Sigmoid colon (tissue), 7 donors: ENCODE results near the gene ZBTB3. TPM values are rescaled to one million over a fixed set of nuclear protein-coding genes. Genes with fewer than 3 reads are reported as not detected.

Experiments used
- DNase-seq: peaks from one replicate; pipeline ENCODE4 v3.0.0-alpha.2; 2019
- H3K27ac ChIP-seq, 4 donors: fragments of 200-600 bp; sonication (generic); one replicate each; pipeline ENCODE4 v1.5.1; 2016 to 2019; ENCODE audit warnings: mild to moderate bottlenecking in 1 of 4
- H3K27me3 ChIP-seq, 3 donors: fragments of 200-600 bp; sonication (generic); one replicate each; pipeline ENCODE4 v1.5.1; 2019; ENCODE audit warnings: mild to moderate bottlenecking in 1 of 3
- H3K36me3 ChIP-seq, 4 donors: fragments of 200-600 bp; sonication (generic); one replicate each; pipeline ENCODE4 v1.5.1; 2016 to 2019
- H3K4me1 ChIP-seq, 4 donors: fragments of 200-600 bp; sonication (generic); one replicate each; pipeline ENCODE4 v1.5.1; 2017 to 2019
- H3K4me3 ChIP-seq, 4 donors: fragments of 200-600 bp; sonication (generic); one replicate each; pipeline ENCODE4 v1.5.1; 2017 to 2019; ENCODE audit warnings: mild to moderate bottlenecking in 2 of 4, moderate library complexity in 1 of 4
- H3K9me3 ChIP-seq, 4 donors: fragments of 200-600 bp in 3 of 4; sonication (generic) in 3 of 4; one replicate each; pipeline versions ENCODE4 v1.5.1 to v1.6.1; 2013 to 2019
- CTCF ChIP-seq, 4 experiments: fragments of 450-650 bp in 3 of 4; fragments of 200-600 bp in 1 of 4; IDR thresholded peaks; one replicate each; pipeline ENCODE4 v1.5.1; 2016 to 2019; ENCODE audit warnings: antibody characterized with exemption in 4 of 4, mild to moderate bottlenecking in 3 of 4, moderate library complexity in 2 of 4
- EP300 ChIP-seq, 4 donors: sonication (generic); formaldehyde crosslinking; IDR thresholded peaks; one replicate each; pipeline ENCODE4 v1.6.1; 2017; ENCODE audit warnings: antibody characterized with exemption in 4 of 4
- POLR2A ChIP-seq, 2 donors: fragments of 450-650 bp; IDR thresholded peaks; one replicate each; pipeline ENCODE4 v1.6.1; 2016; ENCODE audit warnings: antibody characterized with exemption in 2 of 2, mild to moderate bottlenecking in 2 of 2, moderate library complexity in 2 of 2
- POLR2AphosphoS5 ChIP-seq, 4 donors: sonication (generic); formaldehyde crosslinking; IDR thresholded peaks; one replicate each; pipeline ENCODE4 v1.6.1; 2017; ENCODE audit warnings: antibody characterized with exemption in 4 of 4
- WGBS, 2 donors: extraction: QIAGEN DNeasy Blood & Tissue Kit; methylation state at CpG; one replicate each; pipeline ENCODE4 v1.1.7; 2013; 5-methylcytosine and 5-hydroxymethylcytosine counted together
- intact Hi-C: fragments of 100-400 bp; cut with DNase I; formaldehyde crosslinking; loops from one replicate; pipeline ENCODE4 v1.15.1; 2023
- polyA plus RNA-seq, 3 donors: library from polyadenylated mRNA; stranded (reverse); fragments of 200-250 nt; gene quantifications; one replicate each; pipeline ENCODE4 v1.2.3, GENCODE V29; 2013
- total RNA-seq, 4 donors: library from RNA; depleted of rRNA; stranded (reverse); fragments of >200 nt; gene quantifications; one replicate each; pipeline ENCODE4 v1.1.0, GENCODE V29; 2016
- donor health status: healthy with polysubstance abuse.
- donor health status: Bipolar disorder and iron deficiency.
- donor health status: healthy.

ZBTB3 gene
- total and polyA plus RNA-seq, 7 donors = 1.2 to 12.1 (median 6.6) TPM

DNA sequence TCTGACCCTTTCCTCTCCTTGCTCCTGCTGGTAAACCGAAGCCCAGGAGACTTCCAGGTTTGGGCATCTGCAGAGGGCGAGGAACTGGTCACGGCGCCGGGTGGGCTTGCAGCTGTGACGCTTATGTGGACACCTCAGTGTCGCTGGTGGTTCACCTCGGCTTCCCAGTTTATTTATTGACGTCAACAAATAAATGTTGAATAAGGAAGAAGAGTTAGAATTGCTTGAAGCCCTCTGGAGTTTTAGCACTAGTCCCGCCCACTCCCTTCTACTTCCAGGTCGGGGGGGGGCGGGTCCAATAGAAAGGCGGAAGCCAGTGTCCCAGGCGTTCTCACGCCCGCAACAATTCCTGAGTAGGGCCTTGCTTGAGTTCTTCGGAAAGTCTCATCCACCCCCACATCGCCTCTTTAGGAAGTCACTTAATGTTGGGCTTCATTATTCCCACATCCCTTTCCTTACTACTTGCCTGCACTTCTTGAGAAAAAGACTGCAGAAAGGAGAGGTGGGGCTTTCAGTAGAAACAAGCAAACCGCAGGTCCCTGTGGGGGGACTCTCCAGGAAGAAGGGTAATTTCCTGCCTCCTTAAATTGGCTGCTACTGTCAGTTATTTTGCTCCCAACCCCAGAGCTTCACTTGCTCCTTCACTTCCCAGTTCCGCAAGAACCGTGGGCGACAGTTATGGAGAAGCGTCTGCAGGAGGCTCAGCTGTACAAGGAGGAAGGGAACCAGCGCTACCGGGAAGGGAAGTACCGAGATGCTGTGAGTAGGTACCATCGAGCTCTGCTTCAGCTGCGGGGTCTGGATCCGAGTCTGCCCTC, 25.6 kb downstream of the ZBTB3 start, which contains the start of gene TTC9C:
Gene TTC9C (plus strand): TSS at position 316 of the 818 bp plus-strand sequence. CDS start 363 bp downstream, at position 679.
- H3K4me1 ChIP-seq = peaks cover 0 to 63% (median 53%) of the 10 kb centered on the region in 4 donors
- DNase-seq = peak; percentile 95
- H3K4me3 ChIP-seq = peak within 1 kb of the TSS; percentile 84 to 98 (median 94)
- no peaks in the 10 kb centered on the region for H3K9me3 ChIP-seq
- H3K27ac ChIP-seq = peak within 1 kb of the TSS; percentile 96 to 97 (median 96)
- WGBS, 2 donors = 0 to 1% methylated on average over 29 of the region's 29 CpGs
- TF ChIP-seq POLR2A (IDR thresholded peaks at IDR 0.05) (peak; percentile 87), POLR2AphosphoS5 (IDR thresholded peaks at IDR 0.05) (peak; percentile 80 to 95 (median 88)), CTCF (IDR thresholded peaks at IDR 0.05) (no peak), EP300 (IDR thresholded peaks at IDR 0.05) (peak in 1 of 4 donors; percentile 5)
- H3K27me3 ChIP-seq = no peaks in the 10 kb centered on the region
- intact Hi-C loops = loop anchor here (2.0 to 5.0 kb wide), 4 partner anchors 24 to 106 kb away; partner anchors contain the start of genes B3GAT3, STX5, TAF6L and TEX54
- peaks cover 2 to 22% (median 8%) of the 10 kb centered on the region in 4 donors for H3K36me3 ChIP-seq

GRCh38 chr11:62727872-62728170, 26.1 kb downstream of the ZBTB3 start:
- intact Hi-C loops = loop anchor here (2.0 to 5.0 kb wide), 4 partner anchors 25 to 106 kb away; partner anchors contain the start of genes B3GAT3, STX5, TAF6L and TEX54
- Histone ChIP-seq H3K27ac (peak overlapping the region; percentile 96 to 97 (median 96)), H3K4me1 (peaks cover 0 to 64% (median 55%) of the 10 kb centered on the region in 4 donors), H3K27me3 (no peaks in the 10 kb centered on the region), H3K4me3 (peak overlapping the region; percentile 84 to 98 (median 94)), H3K9me3 (no peaks in the 10 kb centered on the region), H3K36me3 (peaks cover 8 to 22% (median 12%) of the 10 kb centered on the region in 4 donors)
- WGBS, 2 donors = 0% methylated on average over 20 of the region's 20 CpGs
- DNase-seq = peak; percentile 94
- no peak for TF ChIP-seq POLR2AphosphoS5 (IDR thresholded peaks at IDR 0.05)
- TF ChIP-seq EP300 (IDR thresholded peaks at IDR 0.05) = no peak
- no peak for TF ChIP-seq CTCF (IDR thresholded peaks at IDR 0.05)
- TF ChIP-seq POLR2A (IDR thresholded peaks at IDR 0.05) = no peak

DNA sequence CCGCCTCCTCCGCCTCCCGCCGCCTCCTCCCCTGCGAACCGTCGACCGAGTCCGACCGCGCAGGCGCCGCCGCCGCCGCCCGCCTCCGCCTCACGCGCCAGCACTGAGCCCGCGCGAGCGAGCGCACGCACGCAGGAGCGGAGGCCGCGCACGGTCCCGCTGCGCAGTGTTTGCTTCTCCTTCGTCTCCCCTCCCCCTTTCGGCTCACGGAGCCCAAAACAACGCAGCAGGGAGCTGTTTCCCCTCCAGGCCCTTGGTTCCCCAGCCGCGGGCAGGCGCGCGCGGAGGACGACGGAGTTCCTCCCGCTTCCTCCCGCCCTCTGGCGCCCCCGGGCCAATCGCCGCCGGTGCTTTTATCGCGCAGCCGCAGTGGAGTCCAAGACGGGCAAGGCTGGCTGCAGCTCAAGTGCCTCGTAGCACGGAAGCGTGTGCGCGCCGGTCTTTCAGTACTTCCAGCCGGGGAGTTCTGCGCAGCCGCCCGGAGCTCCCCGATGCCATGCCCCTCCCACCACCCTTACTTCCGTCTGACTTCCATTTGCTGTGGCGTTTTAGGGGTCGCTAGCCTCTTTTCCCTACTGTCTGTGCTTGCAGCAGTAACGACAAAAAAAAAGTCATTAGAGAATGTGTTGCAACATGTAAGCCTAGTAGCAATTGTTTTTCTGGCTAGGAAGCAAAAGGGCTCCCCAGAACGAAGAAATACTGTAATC, 26.6 kb downstream of the ZBTB3 start, which contains the start of gene HNRNPUL2:
Gene HNRNPUL2 (minus strand): TSS at position 293 of the 707 bp plus-strand sequence. CDS start 301 bp downstream, outside the sequence.
- intact Hi-C loops = loop anchor here (5.0 kb wide), 3 partner anchors 45 to 105 kb away; partner anchors contain the start of genes B3GAT3, STX5, TAF6L and TEX54
- WGBS, 2 donors = 0% methylated on average over 72 of the region's 72 CpGs

More for the DNA sequence above, 26.6 kb downstream of the ZBTB3 start, which contains the start of gene HNRNPUL2:
- Histone ChIP-seq H3K27me3 (no peaks in the 10 kb centered on the region), H3K4me3 (peak within 1 kb of the TSS; percentile 84 to 98 (median 94)), H3K9me3 (no peaks in the 10 kb centered on the region), H3K27ac (peak within 1 kb of the TSS; percentile 96 to 97 (median 96)), H3K4me1 (peaks cover 0 to 60% (median 55%) of the 10 kb centered on the region in 4 donors), H3K36me3 (peaks cover 13 to 23% (median 17%) of the 10 kb centered on the region in 4 donors)
- DNase-seq = peak; percentile 99
- TF ChIP-seq POLR2A (IDR thresholded peaks at IDR 0.05) = peak; percentile 87 to 96
- TF ChIP-seq EP300 (IDR thresholded peaks at IDR 0.05) = no peak
- no peak for TF ChIP-seq CTCF (IDR thresholded peaks at IDR 0.05)
- TF ChIP-seq POLR2AphosphoS5 (IDR thresholded peaks at IDR 0.05) = peak; percentile 95 to 99 (median 98)
